Measurements from ENCODE around the gene ZNF786.
"Not testable (repeated sequence)": the region's sequence is repeated elsewhere in the genome, so short reads cannot be mapped to it uniquely, and the experiment has no call there.

The ZNF786 gene

GRCh38 chr7:149102666-149103065 is 12.1 kb upstream of the ZNF786 start:
- no peak for TF ChIP-seq CTCF (conservative IDR thresholded peaks at IDR 0.05; ENCODE audit: low read depth, low read length)
- DNase-seq (ENCODE audit: low read depth): no peak
- no peak overlapping the region for H3K4me3 ChIP-seq (ENCODE audit: low read depth, low read length)

- no peak for TF ChIP-seq CTCF (conservative IDR thresholded peaks at IDR 0.05; ENCODE audit: low read depth, low read length)
- no peak overlapping the region for H3K4me3 ChIP-seq (ENCODE audit: low read depth, low read length)
- DNase-seq (ENCODE audit: low read depth): no peak
Observed at GRCh38 chr7:149100821-149101220, 10.3 kb upstream of the ZNF786 start.

GRCh38 chr7:149099058-149099457 is 8.5 kb upstream of the ZNF786 start:
- DNase-seq (ENCODE audit: low read depth): no peak
- H3K4me3 ChIP-seq (ENCODE audit: low read depth, low read length): no peak overlapping the region
- no peak for TF ChIP-seq CTCF (conservative IDR thresholded peaks at IDR 0.05; ENCODE audit: low read depth, low read length)

GRCh38 chr7:149097088-149097487 is 6.6 kb upstream of the ZNF786 start:
- no peak overlapping the region for H3K4me3 ChIP-seq (ENCODE audit: low read depth, low read length)
- no peak for DNase-seq (ENCODE audit: low read depth)
- no peak for TF ChIP-seq CTCF (conservative IDR thresholded peaks at IDR 0.05; ENCODE audit: low read depth, low read length)

- no peak for TF ChIP-seq CTCF (conservative IDR thresholded peaks at IDR 0.05; ENCODE audit: low read depth, low read length)
- DNase-seq (ENCODE audit: low read depth): no peak
- H3K4me3 ChIP-seq (ENCODE audit: low read depth, low read length): no peak overlapping the region
Observed at GRCh38 chr7:149093228-149093627, 2.7 kb upstream of the ZNF786 start.

- not testable (repeated sequence) for DNase-seq (ENCODE audit: low read depth); H3K4me3 ChIP-seq (ENCODE audit: low read depth, low read length)
Observed at GRCh38 chr7:149092244-149092643, 1.7 kb upstream of the ZNF786 start.

- TF ChIP-seq CTCF (conservative IDR thresholded peaks at IDR 0.05; ENCODE audit: low read depth, low read length): no peak
- H3K4me3 ChIP-seq (ENCODE audit: low read depth, low read length): no peak overlapping the region
- DNase-seq (ENCODE audit: low read depth): no peak
Observed at GRCh38 chr7:149087376-149087775, 3.1 kb downstream of the ZNF786 start.

- DNase-seq (ENCODE audit: low read depth): no peak
- TF ChIP-seq CTCF (conservative IDR thresholded peaks at IDR 0.05; ENCODE audit: low read depth, low read length): no peak
- H3K4me3 ChIP-seq (ENCODE audit: low read depth, low read length): no peak overlapping the region
Observed at GRCh38 chr7:149085866-149086265, 4.7 kb downstream of the ZNF786 start.
